PC-9 (cell line): ENCODE data around the gene MIS12. TPM values are rescaled to one million over a fixed set of nuclear protein-coding genes. Genes with fewer than 3 reads are reported as not detected.

Source experiments
- Bru-seq: library from RNA; stranded (reverse); fragments of 400-500 nt; gene quantifications from one replicate; lab custom pipeline; 2021; lab: Mats Ljungman, UMichigan
- BruChase-seq, 2 experiments: library from RNA; stranded (reverse); fragments of 400-500 nt; gene quantifications; one replicate each; lab custom pipeline; 2021; lab: Mats Ljungman, UMichigan
- BruUV-seq: library from RNA; stranded (reverse); fragments of 400-500 nt; replicated peaks from 2 replicates; lab custom pipeline; 2021; lab: Mats Ljungman, UMichigan
- CTCF ChIA-PET: fragments of 300-600 bp; sonication (Branson Sonifier 250); formaldehyde crosslinking; loops from one replicate; lab custom pipeline; 2022; ENCODE audit warnings: antibody characterized with exemption; lab: Charles Lee
- POLR2A ChIA-PET: fragments of 300-600 bp; sonication (Branson Sonifier 250); formaldehyde crosslinking; loops from one replicate; lab custom pipeline; 2022; ENCODE audit warnings: antibody characterized with exemption; ENCODE audit not compliant: unreplicated experiment; lab: Charles Lee
- DNase-seq, 2 experiments: peaks; one replicate each; pipeline versions ENCODE4 v3.0.0 to v3.0.0-alpha.2; 2015 to 2022; ENCODE audit warnings: mixed read lengths in 1 of 2
- H2AFZ ChIP-seq: fragments of 200-600 bp; sonication (generic); 2 replicates; pipeline ENCODE4 v1.8.1; 2017; ENCODE audit warnings: antibody characterized with exemption
- H3F3A ChIP-seq: fragments of 200-600 bp; sonication (generic); 2 replicates; pipeline ENCODE4 v1.8.1; 2017; ENCODE audit warnings: antibody characterized with exemption, mild to moderate bottlenecking, low read depth; ENCODE audit not compliant: insufficient read depth
- H3K27ac ChIP-seq: fragments of 200-600 bp; sonication (generic); 2 replicates; pipeline ENCODE4 v1.6.1; 2016; ENCODE audit warnings: mixed run types
- H3K27me3 ChIP-seq: fragments of 200-600 bp; sonication (generic); 2 replicates; pipeline ENCODE4 v1.6.1; 2016; ENCODE audit warnings: low read depth, mixed run types; ENCODE audit not compliant: insufficient read depth
- H3K36me3 ChIP-seq: fragments of 200-600 bp; sonication (generic); 2 replicates; pipeline ENCODE4 v1.6.1; 2016; ENCODE audit warnings: low read depth, mixed run types
- H3K4me1 ChIP-seq: fragments of 200-600 bp; sonication (generic); replicated peaks from 2 replicates; pipeline ENCODE4 v1.6.1; 2016; ENCODE audit warnings: mixed run types; ENCODE audit not compliant: insufficient read depth
- H3K4me2 ChIP-seq: fragments of 200-600 bp; sonication (generic); 2 replicates; pipeline ENCODE4 v1.6.1; 2017; ENCODE audit warnings: mixed run types
- H3K4me3 ChIP-seq: fragments of 200-600 bp; sonication (generic); 2 replicates; pipeline ENCODE4 v1.6.1; 2016; ENCODE audit warnings: mixed run types
- H3K79me2 ChIP-seq: fragments of 200-600 bp; sonication (generic); 2 replicates; pipeline ENCODE4 v1.6.1; 2017; ENCODE audit warnings: low read depth, mixed run types
- H3K9me2 ChIP-seq: fragments of 200-600 bp; sonication (generic); 2 replicates; pipeline ENCODE4 v1.8.1; 2017; ENCODE audit warnings: mild to moderate bottlenecking; ENCODE audit not compliant: insufficient read depth
- H3K9me3 ChIP-seq: fragments of 200-600 bp; sonication (generic); 2 replicates; pipeline ENCODE4 v1.8.1; 2016; ENCODE audit warnings: low read depth; ENCODE audit not compliant: insufficient read depth
- H4K20me1 ChIP-seq: fragments of 200-600 bp; sonication (generic); 2 replicates; pipeline ENCODE4 v1.8.1; 2017; ENCODE audit not compliant: insufficient read depth
- EZH2 ChIP-seq: fragments of 200-600 bp; sonication (generic); IDR thresholded peaks from 2 replicates; pipeline ENCODE4 v1.8.0; 2017; ENCODE audit warnings: antibody characterized with exemption, low read depth
- intact Hi-C: fragments of 100-400 bp; cut with micrococcal nuclease; formaldehyde crosslinking; loops from one replicate; pipeline ENCODE4 v1.10.0; 2022; ENCODE audit not compliant: unreplicated experiment
- long read RNA-seq: library from polyadenylated mRNA; stranded (forward); transcript quantifications from one replicate; pipeline ENCODE4 v2.0.0, GENCODE V29; 2022
- total RNA-seq: library from RNA; stranded (reverse); gene quantifications from 2 replicates; pipeline ENCODE4 v1.2.3, GENCODE V29; 2021
- TF ChIP-seq, protein P1 (sequence below): fragments of 200-600 bp; sonication (generic); conservative IDR thresholded peaks from 2 replicates; pipeline ENCODE4 v1.6.1; 2017; ENCODE audit warnings: mixed run types, antibody characterized with exemption, mild to moderate bottlenecking, moderate library complexity

Gene MIS12, protein sequence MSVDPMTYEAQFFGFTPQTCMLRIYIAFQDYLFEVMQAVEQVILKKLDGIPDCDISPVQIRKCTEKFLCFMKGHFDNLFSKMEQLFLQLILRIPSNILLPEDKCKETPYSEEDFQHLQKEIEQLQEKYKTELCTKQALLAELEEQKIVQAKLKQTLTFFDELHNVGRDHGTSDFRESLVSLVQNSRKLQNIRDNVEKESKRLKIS
- 19.5 and 20.3 TPM in 2 replicates for total RNA-seq
- percentile 93 among the genes with signal in this experiment for Bru-seq, nascent RNA
- percentile 97 among the genes with signal in this experiment for BruChase-seq, experiment 1, labeled RNA remaining after a 2-hour chase
- percentile 85 among the genes with signal in this experiment for BruChase-seq, experiment 2, labeled RNA remaining after a 6-hour chase
- long read RNA-seq, transcript MIS12-206 (3 exons, 2,691 nt) = minor isoform, 7 of 52 reads
- long read RNA-seq, transcript MIS12-202 (2 exons, 2,204 nt) = major isoform, 17 of 52 reads
- long read RNA-seq, partial matches to known transcripts = 4 of 52 reads
- long read RNA-seq, other reads (novel, unspliced or antisense) = 23 of 52 reads

GRCh38 chr17:5486206-5487124 lies at the start of gene MIS12:
MIS12 (plus strand) TSS chr17:5486566; CDS start chr17:5488863, 2,297 bp downstream.
- Histone ChIP-seq H3K4me1 (peaks cover 16% of the 10 kb centered on the region; the same call in 1 of the 2 replicates), H4K20me1 (peaks cover 4% of the 10 kb centered on the region; the same call in 1 of the 2 replicates), H3K27me3 (no peaks in the 10 kb centered on the region), H3K9me3 (no peaks in the 10 kb centered on the region; the same call in 1 of the 2 replicates), H3F3A (peaks cover 29% of the 10 kb centered on the region; the same call in 1 of the 2 replicates), H3K79me2 (peaks cover 56% of the 10 kb centered on the region), H3K36me3 (peaks cover 39% of the 10 kb centered on the region), H2AFZ (peak within 1 kb of the TSS; percentile 91), H3K9me2 (no peaks in the 10 kb centered on the region), H3K4me3 (peak within 1 kb of the TSS; percentile 92), H3K4me2 (peak within 1 kb of the TSS; percentile 91), H3K27ac (peak within 1 kb of the TSS; percentile 91)
- no peak for TF ChIP-seq EZH2
- TF ChIP-seq, protein P1, sequence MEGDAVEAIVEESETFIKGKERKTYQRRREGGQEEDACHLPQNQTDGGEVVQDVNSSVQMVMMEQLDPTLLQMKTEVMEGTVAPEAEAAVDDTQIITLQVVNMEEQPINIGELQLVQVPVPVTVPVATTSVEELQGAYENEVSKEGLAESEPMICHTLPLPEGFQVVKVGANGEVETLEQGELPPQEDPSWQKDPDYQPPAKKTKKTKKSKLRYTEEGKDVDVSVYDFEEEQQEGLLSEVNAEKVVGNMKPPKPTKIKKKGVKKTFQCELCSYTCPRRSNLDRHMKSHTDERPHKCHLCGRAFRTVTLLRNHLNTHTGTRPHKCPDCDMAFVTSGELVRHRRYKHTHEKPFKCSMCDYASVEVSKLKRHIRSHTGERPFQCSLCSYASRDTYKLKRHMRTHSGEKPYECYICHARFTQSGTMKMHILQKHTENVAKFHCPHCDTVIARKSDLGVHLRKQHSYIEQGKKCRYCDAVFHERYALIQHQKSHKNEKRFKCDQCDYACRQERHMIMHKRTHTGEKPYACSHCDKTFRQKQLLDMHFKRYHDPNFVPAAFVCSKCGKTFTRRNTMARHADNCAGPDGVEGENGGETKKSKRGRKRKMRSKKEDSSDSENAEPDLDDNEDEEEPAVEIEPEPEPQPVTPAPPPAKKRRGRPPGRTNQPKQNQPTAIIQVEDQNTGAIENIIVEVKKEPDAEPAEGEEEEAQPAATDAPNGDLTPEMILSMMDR = no peak
- intact Hi-C loops = loop anchor here (1.0 to 5.0 kb wide), 2 partner anchors 17 to 204 kb away; partner anchors contain the start of gene RABEP1
- ChIA-PET POLR2A (interaction anchor here (0.6 to 0.8 kb wide), 7 partner anchors 16 to 1691 kb away, joined by 3 to 28 read pairs (median 5); partner anchors contain the start of gene NUP88), CTCF (interaction anchor here (0.5 to 0.6 kb wide), 4 partner anchors 10 to 88 kb away, joined by 3 to 5 read pairs (median 4); no protein-coding TSS in a partner anchor)
- peak; percentile 97 to 98 for DNase-seq
- BruUV-seq = no TSS peak

- TF ChIP-seq EZH2 = no peak
- TF ChIP-seq, protein P1 = no peak
- H4K20me1 ChIP-seq = peaks cover 28% of the 10 kb centered on the region
- POLR2A ChIA-PET = no interaction called here
- H3K4me2 ChIP-seq = peak overlapping the region; percentile 91
- peaks cover 46% of the 10 kb centered on the region for H3K79me2 ChIP-seq
- no peaks in the 10 kb centered on the region for H3K9me3 ChIP-seq
- H3K36me3 ChIP-seq = peaks cover 39% of the 10 kb centered on the region
- H3F3A ChIP-seq = peaks cover 49% of the 10 kb centered on the region; the same call in 1 of the 2 replicates
- no peaks in the 10 kb centered on the region for H3K9me2 ChIP-seq
- intact Hi-C loops = loop anchor here (2.0 kb wide), 1 partner anchor 17 kb away; the partner anchor contains the start of gene RPAIN
- TSS peak; percentile 48 for BruUV-seq
- DNase-seq = peak in 1 of 2 experiments; percentile 86
- H3K27ac ChIP-seq = peak overlapping the region; percentile 28
- no peaks in the 10 kb centered on the region for H3K27me3 ChIP-seq
- peak overlapping the region; percentile 72 for H3K4me3 ChIP-seq
- peaks cover 18% of the 10 kb centered on the region for H3K4me1 ChIP-seq
- CTCF ChIA-PET = no interaction called here
- peak overlapping the region; percentile 72 for H2AFZ ChIP-seq
These were observed 48.5 kb upstream of the MIS12 start for GRCh38 chr17:5437721-5438317.
